WTC11 (cell line): ENCODE measurements around the gene WDFY3. TPM values are rescaled to one million over a fixed set of nuclear protein-coding genes. Genes with fewer than 3 reads are reported as not detected.
A peak's percentile ranks its signal among the peaks of the same experiment; 100 is the strongest.

Experiments
- ATAC-seq: fragments of 200-7000 bp; cut with Tn5 transposase; 2 replicates; pipeline ENCODE4 v1.10.0; 2021; ENCODE audit warnings: mild to moderate bottlenecking, moderate library complexity
- CTCF ChIA-PET: fragments of 300-600 bp; sonication (Branson Sonifier 250); formaldehyde crosslinking; loops from one replicate; lab custom pipeline; 2021; ENCODE audit warnings: antibody characterized with exemption; lab: Charles Lee
- POLR2A ChIA-PET: fragments of 350-600 bp; sonication (Branson Sonifier 250); formaldehyde crosslinking; loops from one replicate; lab custom pipeline; 2021; ENCODE audit warnings: antibody characterized with exemption; lab: Charles Lee
- DNase-seq: peaks from one replicate; pipeline ENCODE4 v3.0.0; 2021; ENCODE audit warnings: low spot score
- H3K27ac Mint-ChIP-seq: 2 replicates; pipeline ENCODE4 v1.8.0; 2021; ENCODE audit warnings: mixed read lengths
- H3K27me3 Mint-ChIP-seq: 2 replicates; pipeline ENCODE4 v1.8.0; 2021; ENCODE audit warnings: low read depth, mild to moderate bottlenecking, moderate library complexity, mixed read lengths
- H3K36me3 Mint-ChIP-seq: 2 replicates; pipeline ENCODE4 v1.8.0; 2021; ENCODE audit warnings: mixed read lengths
- H3K4me1 Mint-ChIP-seq: 2 replicates; pipeline ENCODE4 v1.8.0; 2022; ENCODE audit warnings: mixed read lengths
- H3K4me3 Mint-ChIP-seq: 2 replicates; pipeline ENCODE4 v1.8.0; 2021; ENCODE audit warnings: mild to moderate bottlenecking, moderate library complexity, mixed read lengths
- H3K9me3 Mint-ChIP-seq: 2 replicates; pipeline ENCODE4 v1.8.0; 2021; ENCODE audit warnings: mixed read lengths
- ELF4 ChIP-seq: sonication (generic); formaldehyde crosslinking; IDR thresholded peaks from 2 replicates; pipeline ENCODE4 v1.8.1; 2022; ENCODE audit warnings: low read depth, mild to moderate bottlenecking, moderate library complexity, missing genetic modification reagents
- ETV6 ChIP-seq: sonication (generic); formaldehyde crosslinking; IDR thresholded peaks from 2 replicates; pipeline ENCODE4 v1.8.1; 2022; ENCODE audit warnings: mild to moderate bottlenecking, missing genetic modification reagents
- FOXJ3 ChIP-seq: sonication (generic); formaldehyde crosslinking; IDR thresholded peaks from 2 replicates; pipeline ENCODE4 v1.9.0; 2021; ENCODE audit warnings: missing genetic modification reagents, mild to moderate bottlenecking, borderline replicate concordance
- NFYB ChIP-seq: sonication (generic); formaldehyde crosslinking; conservative IDR thresholded peaks from 2 replicates; pipeline ENCODE4 v1.8.0; 2022; ENCODE audit warnings: low read depth, missing genetic modification reagents
- NR3C1 ChIP-seq: sonication (generic); formaldehyde crosslinking; conservative IDR thresholded peaks from 2 replicates; pipeline ENCODE4 v1.8.1; 2023; ENCODE audit warnings: low read depth, mild to moderate bottlenecking, missing genetic modification reagents
- SMAD3 ChIP-seq: sonication (generic); formaldehyde crosslinking; IDR thresholded peaks from 2 replicates; pipeline ENCODE4 v1.8.0; 2022; ENCODE audit warnings: missing genetic modification reagents, mild to moderate bottlenecking, borderline replicate concordance
- SOX15 ChIP-seq: fragments of 250-450 bp; sonication (Bioruptor Pico); IDR thresholded peaks from 2 replicates; pipeline ENCODE4 v1.9.0; 2021; ENCODE audit warnings: mild to moderate bottlenecking
- SP1 ChIP-seq: sonication (generic); formaldehyde crosslinking; conservative IDR thresholded peaks from 2 replicates; pipeline ENCODE4 v1.8.1; 2022; ENCODE audit warnings: missing genetic modification reagents
- TEAD1 ChIP-seq: sonication (generic); formaldehyde crosslinking; IDR thresholded peaks from 2 replicates; pipeline ENCODE4 v1.8.0; 2022; ENCODE audit warnings: mild to moderate bottlenecking, missing genetic modification reagents
- TEAD4 ChIP-seq: sonication (generic); formaldehyde crosslinking; IDR thresholded peaks from 2 replicates; pipeline ENCODE4 v1.8.0; 2022; ENCODE audit warnings: mild to moderate bottlenecking, missing genetic modification reagents
- ZNF121 ChIP-seq: sonication (generic); formaldehyde crosslinking; IDR thresholded peaks from 2 replicates; pipeline ENCODE4 v1.8.0; 2023; ENCODE audit warnings: missing genetic modification reagents
- ZNF416 ChIP-seq: fragments of 250-450 bp; sonication (Bioruptor Pico); IDR thresholded peaks from 2 replicates; pipeline ENCODE4 v1.9.0; 2021; ENCODE audit warnings: mild to moderate bottlenecking, inconsistent platforms
- ZNF423 ChIP-seq: fragments of 250-450 bp; sonication (Bioruptor Pico); IDR thresholded peaks from 2 replicates; pipeline ENCODE4 v2.1.2; 2022; ENCODE audit warnings: mild to moderate bottlenecking, moderate library complexity
- total RNA-seq: library from RNA; stranded (reverse); gene quantifications from 3 replicates; pipeline ENCODE4 v1.2.3, GENCODE V29; 2021
- TF ChIP-seq, protein P1 (sequence below): sonication (generic); formaldehyde crosslinking; IDR thresholded peaks from 2 replicates; pipeline ENCODE4 v1.8.0; 2023; ENCODE audit warnings: mild to moderate bottlenecking, missing genetic modification reagents
- TF ChIP-seq, protein P2 (sequence below): sonication (generic); formaldehyde crosslinking; IDR thresholded peaks from 2 replicates; pipeline ENCODE4 v1.8.0; 2022; ENCODE audit warnings: mild to moderate bottlenecking, missing genetic modification reagents
- TF ChIP-seq, protein P3 (sequence below): sonication (generic); formaldehyde crosslinking; conservative IDR thresholded peaks from 2 replicates; pipeline ENCODE4 v1.8.1; 2023; ENCODE audit warnings: mild to moderate bottlenecking, low read depth, missing genetic modification reagents, moderate library complexity
- TF ChIP-seq, protein P4 (sequence below): fragments of 250-450 bp; sonication (Bioruptor Pico); IDR thresholded peaks from 2 replicates; pipeline ENCODE4 v1.9.0; 2021; ENCODE audit warnings: mild to moderate bottlenecking
- TF ChIP-seq, protein P5 (sequence below): sonication (generic); formaldehyde crosslinking; conservative IDR thresholded peaks from 2 replicates; pipeline ENCODE4 v1.8.1; 2022; ENCODE audit warnings: mild to moderate bottlenecking, missing genetic modification reagents
- TF ChIP-seq, protein P6 (sequence below): sonication (generic); formaldehyde crosslinking; IDR thresholded peaks from 2 replicates; pipeline ENCODE4 v1.8.1; 2022; ENCODE audit warnings: low read depth, missing genetic modification reagents, borderline replicate concordance
- TF ChIP-seq, protein P7 (sequence below): sonication (generic); formaldehyde crosslinking; IDR thresholded peaks from 2 replicates; pipeline ENCODE4 v1.8.1; 2023; ENCODE audit warnings: mild to moderate bottlenecking, missing genetic modification reagents

WDFY3 gene
- total RNA-seq, 1 experiment from 2014 or later: 77.2 TPM

DNA sequence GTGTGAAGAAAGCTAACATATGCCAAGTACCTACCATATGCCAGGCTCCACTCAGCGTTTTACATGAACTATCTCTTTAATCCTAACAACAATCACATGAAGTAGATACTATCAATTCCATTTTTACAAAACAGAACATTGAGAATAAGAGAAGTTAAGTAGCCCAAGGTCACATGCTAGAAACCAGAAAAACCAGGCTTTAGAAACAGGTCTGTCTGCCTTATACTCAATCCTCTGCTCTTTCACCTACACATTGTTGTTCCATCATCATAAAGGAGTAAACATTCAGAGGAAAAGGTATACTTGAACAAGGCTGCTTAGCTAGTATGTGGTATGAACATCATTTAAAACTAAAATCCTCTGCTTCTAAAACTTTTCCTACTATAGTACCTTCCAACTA is 42.1 kb downstream of the WDFY3 start (continued):
- TF ChIP-seq, protein P1, sequence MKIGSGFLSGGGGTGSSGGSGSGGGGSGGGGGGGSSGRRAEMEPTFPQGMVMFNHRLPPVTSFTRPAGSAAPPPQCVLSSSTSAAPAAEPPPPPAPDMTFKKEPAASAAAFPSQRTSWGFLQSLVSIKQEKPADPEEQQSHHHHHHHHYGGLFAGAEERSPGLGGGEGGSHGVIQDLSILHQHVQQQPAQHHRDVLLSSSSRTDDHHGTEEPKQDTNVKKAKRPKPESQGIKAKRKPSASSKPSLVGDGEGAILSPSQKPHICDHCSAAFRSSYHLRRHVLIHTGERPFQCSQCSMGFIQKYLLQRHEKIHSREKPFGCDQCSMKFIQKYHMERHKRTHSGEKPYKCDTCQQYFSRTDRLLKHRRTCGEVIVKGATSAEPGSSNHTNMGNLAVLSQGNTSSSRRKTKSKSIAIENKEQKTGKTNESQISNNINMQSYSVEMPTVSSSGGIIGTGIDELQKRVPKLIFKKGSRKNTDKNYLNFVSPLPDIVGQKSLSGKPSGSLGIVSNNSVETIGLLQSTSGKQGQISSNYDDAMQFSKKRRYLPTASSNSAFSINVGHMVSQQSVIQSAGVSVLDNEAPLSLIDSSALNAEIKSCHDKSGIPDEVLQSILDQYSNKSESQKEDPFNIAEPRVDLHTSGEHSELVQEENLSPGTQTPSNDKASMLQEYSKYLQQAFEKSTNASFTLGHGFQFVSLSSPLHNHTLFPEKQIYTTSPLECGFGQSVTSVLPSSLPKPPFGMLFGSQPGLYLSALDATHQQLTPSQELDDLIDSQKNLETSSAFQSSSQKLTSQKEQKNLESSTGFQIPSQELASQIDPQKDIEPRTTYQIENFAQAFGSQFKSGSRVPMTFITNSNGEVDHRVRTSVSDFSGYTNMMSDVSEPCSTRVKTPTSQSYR (CRISPR knock-in tag): no peak
- TF ChIP-seq ZNF121: no peak
- TF ChIP-seq, protein P2, sequence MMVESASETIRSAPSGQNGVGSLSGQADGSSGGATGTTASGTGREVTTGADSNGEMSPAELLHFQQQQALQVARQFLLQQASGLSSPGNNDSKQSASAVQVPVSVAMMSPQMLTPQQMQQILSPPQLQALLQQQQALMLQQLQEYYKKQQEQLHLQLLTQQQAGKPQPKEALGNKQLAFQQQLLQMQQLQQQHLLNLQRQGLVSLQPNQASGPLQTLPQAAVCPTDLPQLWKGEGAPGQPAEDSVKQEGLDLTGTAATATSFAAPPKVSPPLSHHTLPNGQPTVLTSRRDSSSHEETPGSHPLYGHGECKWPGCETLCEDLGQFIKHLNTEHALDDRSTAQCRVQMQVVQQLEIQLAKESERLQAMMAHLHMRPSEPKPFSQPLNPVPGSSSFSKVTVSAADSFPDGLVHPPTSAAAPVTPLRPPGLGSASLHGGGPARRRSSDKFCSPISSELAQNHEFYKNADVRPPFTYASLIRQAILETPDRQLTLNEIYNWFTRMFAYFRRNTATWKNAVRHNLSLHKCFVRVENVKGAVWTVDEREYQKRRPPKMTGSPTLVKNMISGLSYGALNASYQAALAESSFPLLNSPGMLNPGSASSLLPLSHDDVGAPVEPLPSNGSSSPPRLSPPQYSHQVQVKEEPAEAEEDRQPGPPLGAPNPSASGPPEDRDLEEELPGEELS (CRISPR knock-in tag): no peak

DNA sequence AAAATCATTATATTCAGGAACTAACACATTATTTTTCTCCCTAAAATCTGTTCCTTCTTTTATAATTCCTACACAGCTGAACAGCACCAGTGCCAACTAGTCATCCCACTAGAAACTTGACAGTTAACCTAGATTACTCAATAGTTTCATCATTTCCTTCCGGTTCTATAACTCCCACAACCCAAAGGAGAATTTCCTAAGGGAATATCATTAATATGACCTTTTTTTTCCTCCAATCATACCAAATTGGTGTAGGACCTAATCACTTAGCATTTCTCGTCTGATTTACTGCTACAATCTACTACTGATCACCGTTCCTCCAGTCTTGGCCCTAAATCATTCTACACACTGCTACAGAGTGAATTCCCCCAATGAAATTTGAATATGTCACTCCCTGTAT is 45.9 kb downstream of the WDFY3 start:
- no peak overlapping the region for H3K4me3 Mint-ChIP-seq
- H3K9me3 Mint-ChIP-seq: peaks cover 6% of the 10 kb centered on the region
- no peak for TF ChIP-seq NFYB (CRISPR knock-in tag)
- no peak for TF ChIP-seq ZNF423 (CRISPR knock-in tag)
- no peak for TF ChIP-seq NR3C1 (CRISPR knock-in tag)
- TF ChIP-seq, protein P3, sequence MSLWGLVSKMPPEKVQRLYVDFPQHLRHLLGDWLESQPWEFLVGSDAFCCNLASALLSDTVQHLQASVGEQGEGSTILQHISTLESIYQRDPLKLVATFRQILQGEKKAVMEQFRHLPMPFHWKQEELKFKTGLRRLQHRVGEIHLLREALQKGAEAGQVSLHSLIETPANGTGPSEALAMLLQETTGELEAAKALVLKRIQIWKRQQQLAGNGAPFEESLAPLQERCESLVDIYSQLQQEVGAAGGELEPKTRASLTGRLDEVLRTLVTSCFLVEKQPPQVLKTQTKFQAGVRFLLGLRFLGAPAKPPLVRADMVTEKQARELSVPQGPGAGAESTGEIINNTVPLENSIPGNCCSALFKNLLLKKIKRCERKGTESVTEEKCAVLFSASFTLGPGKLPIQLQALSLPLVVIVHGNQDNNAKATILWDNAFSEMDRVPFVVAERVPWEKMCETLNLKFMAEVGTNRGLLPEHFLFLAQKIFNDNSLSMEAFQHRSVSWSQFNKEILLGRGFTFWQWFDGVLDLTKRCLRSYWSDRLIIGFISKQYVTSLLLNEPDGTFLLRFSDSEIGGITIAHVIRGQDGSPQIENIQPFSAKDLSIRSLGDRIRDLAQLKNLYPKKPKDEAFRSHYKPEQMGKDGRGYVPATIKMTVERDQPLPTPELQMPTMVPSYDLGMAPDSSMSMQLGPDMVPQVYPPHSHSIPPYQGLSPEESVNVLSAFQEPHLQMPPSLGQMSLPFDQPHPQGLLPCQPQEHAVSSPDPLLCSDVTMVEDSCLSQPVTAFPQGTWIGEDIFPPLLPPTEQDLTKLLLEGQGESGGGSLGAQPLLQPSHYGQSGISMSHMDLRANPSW: no peak
- TF ChIP-seq, protein P4, sequence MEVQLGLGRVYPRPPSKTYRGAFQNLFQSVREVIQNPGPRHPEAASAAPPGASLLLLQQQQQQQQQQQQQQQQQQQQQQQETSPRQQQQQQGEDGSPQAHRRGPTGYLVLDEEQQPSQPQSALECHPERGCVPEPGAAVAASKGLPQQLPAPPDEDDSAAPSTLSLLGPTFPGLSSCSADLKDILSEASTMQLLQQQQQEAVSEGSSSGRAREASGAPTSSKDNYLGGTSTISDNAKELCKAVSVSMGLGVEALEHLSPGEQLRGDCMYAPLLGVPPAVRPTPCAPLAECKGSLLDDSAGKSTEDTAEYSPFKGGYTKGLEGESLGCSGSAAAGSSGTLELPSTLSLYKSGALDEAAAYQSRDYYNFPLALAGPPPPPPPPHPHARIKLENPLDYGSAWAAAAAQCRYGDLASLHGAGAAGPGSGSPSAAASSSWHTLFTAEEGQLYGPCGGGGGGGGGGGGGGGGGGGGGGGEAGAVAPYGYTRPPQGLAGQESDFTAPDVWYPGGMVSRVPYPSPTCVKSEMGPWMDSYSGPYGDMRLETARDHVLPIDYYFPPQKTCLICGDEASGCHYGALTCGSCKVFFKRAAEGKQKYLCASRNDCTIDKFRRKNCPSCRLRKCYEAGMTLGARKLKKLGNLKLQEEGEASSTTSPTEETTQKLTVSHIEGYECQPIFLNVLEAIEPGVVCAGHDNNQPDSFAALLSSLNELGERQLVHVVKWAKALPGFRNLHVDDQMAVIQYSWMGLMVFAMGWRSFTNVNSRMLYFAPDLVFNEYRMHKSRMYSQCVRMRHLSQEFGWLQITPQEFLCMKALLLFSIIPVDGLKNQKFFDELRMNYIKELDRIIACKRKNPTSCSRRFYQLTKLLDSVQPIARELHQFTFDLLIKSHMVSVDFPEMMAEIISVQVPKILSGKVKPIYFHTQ (CRISPR knock-in tag): no peak
- no peak for TF ChIP-seq TEAD4
- TF ChIP-seq ETV6 (CRISPR knock-in tag): no peak
- no peak for TF ChIP-seq ZNF416 (CRISPR knock-in tag)
- no peak for TF ChIP-seq SMAD3 (CRISPR knock-in tag)
- TF ChIP-seq SOX15 (CRISPR knock-in tag): no peak
- no peak for TF ChIP-seq SP1
- TF ChIP-seq, protein P5, sequence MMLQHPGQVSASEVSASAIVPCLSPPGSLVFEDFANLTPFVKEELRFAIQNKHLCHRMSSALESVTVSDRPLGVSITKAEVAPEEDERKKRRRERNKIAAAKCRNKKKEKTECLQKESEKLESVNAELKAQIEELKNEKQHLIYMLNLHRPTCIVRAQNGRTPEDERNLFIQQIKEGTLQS (CRISPR knock-in tag): no peak
- TF ChIP-seq, protein P6, sequence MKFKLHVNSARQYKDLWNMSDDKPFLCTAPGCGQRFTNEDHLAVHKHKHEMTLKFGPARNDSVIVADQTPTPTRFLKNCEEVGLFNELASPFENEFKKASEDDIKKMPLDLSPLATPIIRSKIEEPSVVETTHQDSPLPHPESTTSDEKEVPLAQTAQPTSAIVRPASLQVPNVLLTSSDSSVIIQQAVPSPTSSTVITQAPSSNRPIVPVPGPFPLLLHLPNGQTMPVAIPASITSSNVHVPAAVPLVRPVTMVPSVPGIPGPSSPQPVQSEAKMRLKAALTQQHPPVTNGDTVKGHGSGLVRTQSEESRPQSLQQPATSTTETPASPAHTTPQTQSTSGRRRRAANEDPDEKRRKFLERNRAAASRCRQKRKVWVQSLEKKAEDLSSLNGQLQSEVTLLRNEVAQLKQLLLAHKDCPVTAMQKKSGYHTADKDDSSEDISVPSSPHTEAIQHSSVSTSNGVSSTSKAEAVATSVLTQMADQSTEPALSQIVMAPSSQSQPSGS (CRISPR knock-in tag): no peak
- no peak for TF ChIP-seq ELF4 (CRISPR knock-in tag)
- no peak for TF ChIP-seq TEAD1 (CRISPR knock-in tag)
- TF ChIP-seq FOXJ3 (CRISPR knock-in tag): no peak
- TF ChIP-seq, protein P7, sequence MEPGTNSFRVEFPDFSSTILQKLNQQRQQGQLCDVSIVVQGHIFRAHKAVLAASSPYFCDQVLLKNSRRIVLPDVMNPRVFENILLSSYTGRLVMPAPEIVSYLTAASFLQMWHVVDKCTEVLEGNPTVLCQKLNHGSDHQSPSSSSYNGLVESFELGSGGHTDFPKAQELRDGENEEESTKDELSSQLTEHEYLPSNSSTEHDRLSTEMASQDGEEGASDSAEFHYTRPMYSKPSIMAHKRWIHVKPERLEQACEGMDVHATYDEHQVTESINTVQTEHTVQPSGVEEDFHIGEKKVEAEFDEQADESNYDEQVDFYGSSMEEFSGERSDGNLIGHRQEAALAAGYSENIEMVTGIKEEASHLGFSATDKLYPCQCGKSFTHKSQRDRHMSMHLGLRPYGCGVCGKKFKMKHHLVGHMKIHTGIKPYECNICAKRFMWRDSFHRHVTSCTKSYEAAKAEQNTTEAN (CRISPR knock-in tag): no peak
- TF ChIP-seq, all 79 proteins: peak for 0
- POLR2A ChIA-PET: no interaction called here
- H3K27ac Mint-ChIP-seq: peak overlapping the region; percentile 29; the same call in 1 of the 2 replicates
- H3K36me3 Mint-ChIP-seq: peaks cover 6% of the 10 kb centered on the region
- DNase-seq: no peak
- H3K27me3 Mint-ChIP-seq: no peaks in the 10 kb centered on the region
- peaks cover 53% of the 10 kb centered on the region for H3K4me1 Mint-ChIP-seq
- ATAC-seq: no peak
- CTCF ChIA-PET: no interaction called here
